GM21367 (cell line): ENCODE data around the gene RABL3.
"Not testable (repeated sequence)": the region's sequence is repeated elsewhere in the genome, so short reads cannot be mapped to it uniquely, and the experiment has no call there.

Experiments
- ATAC-seq: cut with Tn5 transposase; IDR thresholded peaks from one replicate; pipeline ENCODE4 v1.9.1; 2021; ENCODE audit not compliant: unreplicated experiment

The RABL3 gene

GRCh38 chr3:120649830-120650233 lies 92.5 kb downstream of the RABL3 start:
- no peak for ATAC-seq

GRCh38 chr3:120648290-120648689 lies 94.0 kb downstream of the RABL3 start:
- no peak for ATAC-seq

DNA sequence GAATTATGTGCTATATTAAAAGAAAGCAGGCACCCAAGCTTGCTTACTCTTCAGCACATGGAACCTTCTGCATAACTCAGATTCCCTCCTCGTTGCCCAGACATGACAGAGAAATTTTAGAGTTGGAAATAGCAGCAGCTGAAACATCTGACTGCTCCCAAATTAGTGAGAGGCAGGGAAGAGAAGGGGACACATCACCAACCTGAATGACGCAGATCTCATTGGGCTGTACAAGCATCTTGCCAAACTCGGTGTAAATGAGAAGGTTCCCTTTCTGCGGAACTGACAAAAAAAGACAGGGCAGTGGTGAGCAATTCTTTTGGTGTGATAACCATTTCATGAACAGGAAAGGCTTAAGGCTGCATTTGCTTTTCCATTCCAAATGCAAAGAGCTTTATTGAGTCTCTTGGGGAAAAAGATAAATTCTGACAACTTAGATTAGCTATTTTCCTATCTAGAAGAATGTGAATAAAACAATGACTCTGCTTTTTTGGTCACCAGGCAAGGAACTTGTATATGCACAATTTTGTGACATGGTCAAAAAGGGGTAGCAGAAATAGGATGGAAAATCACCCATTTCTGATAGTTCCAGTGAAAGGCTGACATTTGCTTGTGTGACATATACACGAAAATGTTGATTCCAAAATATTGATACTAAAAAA lies 95.4 kb downstream of the RABL3 start:
- ATAC-seq, result no peak

DNA sequence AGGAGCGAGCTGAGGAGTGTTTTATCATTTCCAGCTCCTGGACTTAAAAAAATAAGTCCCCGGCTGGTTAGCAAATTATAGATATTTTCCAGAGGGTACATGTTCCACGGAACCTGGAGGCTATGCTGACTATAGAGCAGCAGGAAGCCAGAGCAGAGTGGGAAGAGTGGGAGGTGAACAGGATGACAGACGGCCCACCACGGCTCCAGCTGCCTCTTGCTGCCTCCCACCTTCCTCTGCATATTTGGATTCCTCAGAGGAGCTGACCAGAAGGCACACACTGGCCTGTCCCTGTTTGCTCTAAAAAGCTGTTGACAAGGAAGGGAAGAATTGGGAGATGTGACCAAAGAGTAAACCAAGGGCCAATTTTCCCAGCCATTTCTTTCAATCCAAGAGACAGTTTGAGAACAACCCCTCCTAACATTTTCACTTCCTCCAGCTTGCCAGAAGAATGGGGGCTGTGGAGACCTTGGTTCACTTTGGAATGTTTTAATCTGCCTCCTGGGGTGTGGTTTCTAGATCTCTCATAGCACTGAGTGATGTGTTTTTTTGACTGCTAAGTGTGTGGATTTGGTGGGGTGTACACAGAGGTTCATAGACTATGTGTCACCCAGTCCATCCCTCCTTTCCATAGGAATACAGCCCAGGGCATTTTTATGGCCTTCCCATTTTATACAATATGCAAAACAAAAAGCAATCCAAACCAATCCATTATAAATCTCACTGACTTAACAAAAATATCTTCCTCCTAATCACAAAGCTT lies 97.1 kb downstream of the RABL3 start:
- ATAC-seq, result no peak

- ATAC-seq, result no peak
Measured at GRCh38 chr3:120642368-120642948, 99.9 kb downstream of the RABL3 start.

GRCh38 chr3:120641696-120642246 lies 100.5 kb downstream of the RABL3 start:
- no peak for ATAC-seq

DNA sequence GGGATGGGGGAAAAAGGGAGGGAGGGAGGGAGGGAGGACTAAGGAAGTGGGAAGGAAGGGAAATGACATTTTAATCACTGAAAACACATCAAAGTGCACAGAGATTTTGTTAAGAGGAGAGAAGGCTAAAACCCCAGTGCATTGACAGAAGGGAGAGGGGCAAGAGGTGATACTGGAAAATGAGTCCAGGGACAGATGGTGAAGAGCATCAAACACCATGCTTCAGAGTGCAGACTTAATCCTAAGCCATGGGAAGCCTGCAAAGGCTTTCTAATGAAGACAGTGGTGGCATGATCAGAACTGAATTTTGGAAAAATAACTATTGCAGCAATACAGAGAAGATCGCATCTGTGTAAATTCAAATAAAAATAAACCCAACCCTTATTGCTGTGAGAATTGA lies 102.1 kb downstream of the RABL3 start:
- no peak for ATAC-seq

DNA sequence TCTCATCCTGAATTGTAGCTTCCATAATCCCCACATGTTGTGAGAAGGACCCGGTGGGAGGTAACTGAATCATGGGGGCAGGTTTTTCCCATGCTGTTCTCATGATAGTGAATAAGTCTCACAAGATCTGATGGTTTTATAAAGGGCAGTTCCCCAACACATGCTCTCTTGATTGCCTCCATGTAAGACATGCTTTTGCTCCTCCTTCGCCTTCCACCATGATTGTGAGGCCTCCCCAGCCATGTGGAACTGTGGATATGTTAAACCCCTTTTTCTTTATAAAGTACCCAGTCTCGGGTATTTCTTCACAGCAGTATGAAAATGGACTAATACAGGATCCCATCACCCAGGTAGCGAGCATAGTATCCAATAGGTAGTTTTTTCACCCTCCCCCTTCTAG lies 103.5 kb downstream of the RABL3 start:
- not testable (repeated sequence) for ATAC-seq

DNA sequence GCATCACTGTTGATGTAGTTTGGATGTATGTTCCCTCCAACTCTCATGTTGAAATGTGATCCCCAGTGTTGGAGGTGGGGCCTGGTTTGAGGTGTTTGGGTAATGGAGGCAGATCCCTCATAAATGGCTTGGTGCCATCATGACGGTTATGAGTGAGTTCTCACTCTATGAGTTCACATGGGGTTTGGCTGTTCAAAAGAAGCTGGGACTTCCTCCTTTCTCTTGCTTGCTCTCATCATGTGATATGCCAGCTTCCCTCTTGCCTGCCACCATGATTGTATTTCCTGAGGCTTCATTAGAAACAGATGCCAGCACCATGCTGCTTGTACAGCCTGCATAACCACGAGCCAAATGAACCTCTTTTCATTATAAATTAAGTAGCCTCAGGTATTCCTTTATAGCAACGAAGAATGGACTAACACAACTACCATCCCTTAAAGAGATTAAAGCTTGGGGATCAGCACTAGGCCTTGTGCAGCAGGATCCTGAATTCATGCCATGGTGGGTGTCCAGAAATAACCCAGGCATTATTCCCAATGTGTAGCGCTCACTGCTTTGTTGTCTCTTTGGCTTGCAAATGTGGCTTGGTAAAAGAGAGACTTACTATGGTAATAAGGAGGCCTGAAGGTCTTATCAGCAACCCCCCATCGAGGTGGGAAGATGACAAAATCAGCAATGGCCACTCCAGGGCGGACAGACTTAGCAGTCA lies 104.3 kb downstream of the RABL3 start:
- ATAC-seq, result no peak

DNA sequence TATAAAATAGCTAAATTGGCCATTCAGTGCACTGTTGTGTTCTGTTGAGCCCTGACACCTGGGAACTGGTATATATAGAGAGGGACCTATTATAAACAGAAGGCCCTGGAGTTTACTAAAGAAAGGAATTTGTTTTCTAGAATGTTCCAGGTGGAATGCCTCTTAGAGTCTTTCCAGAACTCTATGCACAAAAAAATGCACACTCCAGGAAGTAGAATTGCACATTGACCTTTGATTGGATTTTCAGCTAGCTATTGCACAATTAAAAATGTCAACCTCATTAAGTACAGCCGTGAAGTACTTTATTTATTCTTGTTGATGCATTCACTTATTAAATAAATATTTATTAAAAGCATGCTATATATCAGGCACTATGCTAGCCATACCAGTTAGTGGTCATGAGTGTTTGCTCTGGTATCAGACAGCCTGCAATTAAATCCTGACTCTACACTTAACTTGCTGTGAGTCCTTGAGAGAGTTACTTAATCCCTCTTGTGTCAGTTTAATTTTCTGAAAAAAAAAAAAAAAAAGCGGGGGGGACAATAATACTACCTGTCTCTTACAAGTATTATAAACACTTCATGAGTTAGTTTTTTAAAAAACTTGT lies 105.4 kb downstream of the RABL3 start:
- ATAC-seq, result no peak
